ENCODE results near the gene MGARP.

MGARP gene

DNA sequence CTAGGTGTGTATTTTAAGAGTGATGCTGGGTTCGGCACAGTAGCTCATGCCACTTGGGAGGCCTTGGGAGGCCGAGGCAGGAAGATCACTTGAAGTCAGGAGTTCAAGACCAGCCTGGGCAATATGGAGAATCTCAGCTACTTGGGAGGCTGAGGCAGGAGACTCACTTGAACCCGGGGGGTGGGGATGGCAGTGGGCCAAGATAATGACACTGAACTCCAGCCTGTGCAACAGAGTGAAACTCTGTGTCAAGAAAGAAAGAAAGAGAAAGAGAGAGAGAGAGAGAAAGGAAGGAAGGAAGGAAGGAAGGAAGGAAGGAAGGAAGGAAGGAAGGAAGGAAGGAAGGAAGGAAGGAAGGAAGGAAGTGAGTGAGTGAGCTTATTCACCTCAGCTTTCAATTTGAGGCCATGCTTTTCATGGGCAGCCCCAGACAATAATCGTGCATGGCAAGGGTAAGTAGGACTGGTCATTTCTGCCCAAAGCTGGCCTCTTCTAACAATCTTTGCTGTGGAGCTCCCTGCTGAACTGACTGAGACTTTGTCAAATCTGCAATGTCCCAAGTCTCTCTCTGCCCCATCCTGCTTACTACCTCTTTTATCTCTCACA is 60.5 kb downstream of the MGARP start:
- ChIA-PET CTCF (interaction anchor here (1.2 to 2.9 kb wide), 3 partner anchors 9 to 77 kb away, joined by 3 to 16 read pairs (median 3); no protein-coding TSS in a partner anchor), POLR2A (no interaction called here)
- no peak for TF ChIP-seq CTCF (IDR thresholded peaks at IDR 0.05; ENCODE audit: insufficient read depth, low read length, missing control alignments)
- H3K4me3 ChIP-seq (ENCODE audit: low read depth, low read length) = no peak overlapping the region
- DNase-seq (ENCODE audit: low read depth, low spot score) = no peak

Data from AG04449 (cell line).